Measurements from ENCODE around the gene RIC1. TPM values are rescaled to one million over a fixed set of nuclear protein-coding genes. Genes with fewer than 3 reads are reported as not detected.
A peak's percentile ranks its signal among the peaks of the same experiment; 100 is the strongest.

The RIC1 gene
- total RNA-seq, 6 donors from 2014 or later, result 21.5 to 62.9 (median 31.0) TPM

DNA sequence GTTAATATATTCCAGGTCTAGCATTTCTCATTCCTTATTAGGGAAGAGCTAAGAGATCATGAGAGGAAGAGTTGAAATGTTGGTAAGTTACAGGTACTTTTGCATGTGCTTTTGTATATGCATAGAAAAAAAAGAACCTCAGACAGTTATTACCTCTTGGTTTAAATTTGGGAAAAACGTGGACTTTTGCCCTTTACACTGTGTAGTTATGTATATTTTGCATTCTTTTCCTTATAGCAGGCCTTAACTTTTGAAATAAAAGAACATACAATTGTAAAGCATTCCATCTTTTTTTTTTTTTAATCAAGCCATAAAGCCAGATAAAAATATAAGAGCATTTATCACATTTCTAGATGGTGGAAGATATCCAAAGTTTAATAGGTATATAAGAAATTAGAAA, 61.4 kb downstream of the RIC1 start:
- Histone ChIP-seq H3K4me1 (peaks cover 0 to 8% (median 3%) of the 10 kb centered on the region in 4 donors), H3K9me3 (no peaks in the 10 kb centered on the region), H3K27ac (no peak overlapping the region), H3K4me3 (no peak overlapping the region), H3K36me3 (no peaks in the 10 kb centered on the region), H3K27me3 (no peaks in the 10 kb centered on the region)
- no peak for DNase-seq
- WGBS, 2 donors, result 86 to 88% methylated on average over 1 of the region's 1 CpG
- TF ChIP-seq POLR2A (IDR thresholded peaks at IDR 0.05), result no peak
- ATAC-seq (ENCODE audit: low FRiP score in 2 of 2), result no peak

DNA sequence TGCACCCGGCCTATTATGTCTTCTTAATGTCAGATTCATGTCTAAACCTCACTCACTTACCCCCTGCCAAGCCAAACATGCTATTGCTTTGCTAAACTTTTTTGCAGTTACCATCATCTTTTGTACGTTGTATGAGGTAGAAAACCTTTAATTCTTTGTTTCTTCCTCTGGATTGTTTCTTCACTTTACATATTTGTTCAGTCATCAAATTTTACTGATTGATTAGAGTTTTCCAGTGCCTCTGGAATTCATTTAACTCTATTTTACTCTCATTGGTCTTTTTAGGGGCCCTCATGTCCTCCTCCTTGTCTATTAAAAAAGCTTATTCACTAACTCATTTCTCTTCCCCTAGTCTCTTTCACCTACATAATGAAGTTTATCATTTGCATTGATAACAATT, 67.0 kb downstream of the RIC1 start:
- H3K36me3 ChIP-seq, result no peaks in the 10 kb centered on the region
- 94 to 100% methylated on average over 2 of the region's 2 CpGs for WGBS, 2 donors
- TF ChIP-seq POLR2A (IDR thresholded peaks at IDR 0.05) (no peak), POLR2AphosphoS5 (IDR thresholded peaks at IDR 0.05) (no peak), EP300 (IDR thresholded peaks at IDR 0.05) (no peak)
- TF ChIP-seq, protein P1, sequence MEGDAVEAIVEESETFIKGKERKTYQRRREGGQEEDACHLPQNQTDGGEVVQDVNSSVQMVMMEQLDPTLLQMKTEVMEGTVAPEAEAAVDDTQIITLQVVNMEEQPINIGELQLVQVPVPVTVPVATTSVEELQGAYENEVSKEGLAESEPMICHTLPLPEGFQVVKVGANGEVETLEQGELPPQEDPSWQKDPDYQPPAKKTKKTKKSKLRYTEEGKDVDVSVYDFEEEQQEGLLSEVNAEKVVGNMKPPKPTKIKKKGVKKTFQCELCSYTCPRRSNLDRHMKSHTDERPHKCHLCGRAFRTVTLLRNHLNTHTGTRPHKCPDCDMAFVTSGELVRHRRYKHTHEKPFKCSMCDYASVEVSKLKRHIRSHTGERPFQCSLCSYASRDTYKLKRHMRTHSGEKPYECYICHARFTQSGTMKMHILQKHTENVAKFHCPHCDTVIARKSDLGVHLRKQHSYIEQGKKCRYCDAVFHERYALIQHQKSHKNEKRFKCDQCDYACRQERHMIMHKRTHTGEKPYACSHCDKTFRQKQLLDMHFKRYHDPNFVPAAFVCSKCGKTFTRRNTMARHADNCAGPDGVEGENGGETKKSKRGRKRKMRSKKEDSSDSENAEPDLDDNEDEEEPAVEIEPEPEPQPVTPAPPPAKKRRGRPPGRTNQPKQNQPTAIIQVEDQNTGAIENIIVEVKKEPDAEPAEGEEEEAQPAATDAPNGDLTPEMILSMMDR (IDR thresholded peaks at IDR 0.05), result no peak
- no peak overlapping the region for H3K4me3 ChIP-seq
- ATAC-seq (ENCODE audit: low FRiP score in 2 of 2) (no peak), DNase-seq (no peak)
- H3K9me3 ChIP-seq, result no peaks in the 10 kb centered on the region
- H3K27me3 ChIP-seq, result no peaks in the 10 kb centered on the region
- H3K27ac ChIP-seq, result no peak overlapping the region
- peaks cover 0 to 5% (median 2%) of the 10 kb centered on the region in 4 donors for H3K4me1 ChIP-seq

DNA sequence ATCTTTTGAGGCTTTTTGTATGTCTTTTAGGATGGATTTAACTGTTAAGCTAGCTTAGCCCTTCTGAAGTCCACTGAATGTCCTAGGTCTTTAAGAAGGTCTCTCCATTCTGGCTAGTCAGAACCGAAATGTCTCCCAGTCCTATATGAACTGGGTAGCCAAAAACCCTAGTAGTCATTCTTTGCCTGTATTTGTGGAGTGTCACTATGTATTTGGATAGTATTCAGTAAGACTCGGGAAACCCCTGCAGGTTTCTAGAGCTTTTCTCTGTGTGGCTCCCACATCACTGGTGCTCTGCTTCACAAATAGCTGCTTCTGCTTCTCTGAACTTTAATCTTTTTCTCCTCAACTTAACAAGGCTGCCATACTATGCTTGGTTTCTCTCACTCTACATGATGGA, 68.0 kb downstream of the RIC1 start:
- H3K36me3 ChIP-seq, result no peaks in the 10 kb centered on the region
- TF ChIP-seq, protein P1 (IDR thresholded peaks at IDR 0.05), result no peak
- no peak for TF ChIP-seq EP300 (IDR thresholded peaks at IDR 0.05)
- TF ChIP-seq POLR2AphosphoS5 (IDR thresholded peaks at IDR 0.05), result no peak
- TF ChIP-seq POLR2A (IDR thresholded peaks at IDR 0.05), result no peak
- ATAC-seq (ENCODE audit: low FRiP score in 2 of 2) (no peak), DNase-seq (no peak)
- H3K27ac ChIP-seq, result no peak overlapping the region
- peaks cover 0 to 5% (median 2%) of the 10 kb centered on the region in 4 donors for H3K4me1 ChIP-seq
- no peaks in the 10 kb centered on the region for H3K9me3 ChIP-seq
- H3K4me3 ChIP-seq, result no peak overlapping the region
- WGBS, 2 donors, result 94 to 97% methylated on average over 2 of the region's 2 CpGs
- H3K27me3 ChIP-seq, result no peaks in the 10 kb centered on the region

DNA sequence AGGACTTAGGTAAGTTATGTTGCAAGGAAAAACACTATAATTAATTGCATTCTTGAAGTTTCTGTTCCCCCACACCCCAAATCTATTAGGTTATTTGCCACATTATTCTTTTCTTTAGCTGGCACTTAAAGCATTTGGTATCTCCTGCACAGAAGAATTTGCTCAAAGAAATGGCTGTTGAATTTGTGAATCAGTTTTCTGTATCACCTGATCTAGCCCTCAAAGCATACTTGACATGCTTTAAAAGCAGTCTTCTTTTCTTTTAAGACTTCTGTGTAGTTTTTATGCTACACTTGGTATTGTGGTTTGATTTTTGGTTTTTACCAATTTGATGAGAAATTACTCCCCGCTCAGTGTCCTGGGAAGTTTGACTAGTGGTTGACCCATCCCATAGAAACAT, 69.1 kb downstream of the RIC1 start:
- ATAC-seq (ENCODE audit: low FRiP score in 2 of 2), result no peak
- peaks cover 0 to 5% (median 2%) of the 10 kb centered on the region in 4 donors for H3K4me1 ChIP-seq
- no peak overlapping the region for H3K27ac ChIP-seq
- no peaks in the 10 kb centered on the region for H3K27me3 ChIP-seq
- 97 to 100% methylated on average over 1 of the region's 1 CpG for WGBS, 2 donors
- no peak overlapping the region for H3K4me3 ChIP-seq
- TF ChIP-seq POLR2A (IDR thresholded peaks at IDR 0.05) (no peak), EP300 (IDR thresholded peaks at IDR 0.05) (no peak), POLR2AphosphoS5 (IDR thresholded peaks at IDR 0.05) (no peak)
- TF ChIP-seq, protein P1 (IDR thresholded peaks at IDR 0.05), result no peak
- DNase-seq, result no peak
- H3K9me3 ChIP-seq, result no peaks in the 10 kb centered on the region
- H3K36me3 ChIP-seq, result no peaks in the 10 kb centered on the region

DNA sequence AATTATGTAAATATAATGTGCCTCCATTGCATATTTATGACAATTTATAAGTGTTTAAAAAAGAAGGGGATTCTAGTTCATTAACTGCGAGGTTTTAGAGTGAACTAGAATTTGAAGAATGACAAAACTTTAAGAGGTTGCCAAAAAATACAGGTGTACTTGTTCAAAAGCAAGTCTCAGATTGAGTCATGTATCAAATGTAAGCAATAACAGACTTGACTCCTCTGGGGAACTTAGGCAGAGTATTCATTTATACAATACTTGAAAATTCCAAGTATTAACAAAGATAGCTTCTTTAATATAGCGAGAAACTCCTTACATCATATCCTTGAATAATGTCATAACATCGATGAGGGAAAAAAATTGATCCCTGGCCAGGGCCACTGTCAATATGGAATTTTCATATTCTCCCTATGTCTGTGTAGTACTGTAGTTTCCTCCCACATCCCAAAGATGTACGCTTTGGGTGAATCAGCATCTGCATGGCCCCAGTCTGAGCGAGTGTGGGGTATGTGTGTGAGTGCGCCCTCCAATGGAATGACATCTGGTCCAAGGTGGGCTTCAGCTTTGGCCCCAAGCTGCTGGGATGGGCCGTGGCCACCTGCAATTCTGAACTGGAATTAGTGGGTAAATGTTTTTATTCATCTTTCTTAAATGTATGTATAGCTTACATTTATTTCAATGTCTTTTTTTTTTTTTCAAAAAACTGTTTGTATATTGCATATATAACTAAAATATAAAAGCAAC, 70.1 kb downstream of the RIC1 start:
- 64 to 71% methylated on average over 7 of the region's 7 CpGs for WGBS, 2 donors
- H3K4me1 ChIP-seq, result peaks cover 0 to 5% (median 2%) of the 10 kb centered on the region in 4 donors
- no peaks in the 10 kb centered on the region for H3K27me3 ChIP-seq
- TF ChIP-seq, protein P1 (IDR thresholded peaks at IDR 0.05), result no peak
- TF ChIP-seq POLR2A (IDR thresholded peaks at IDR 0.05) (no peak), EP300 (IDR thresholded peaks at IDR 0.05) (no peak), POLR2AphosphoS5 (IDR thresholded peaks at IDR 0.05) (no peak)
- DNase-seq, result no peak
- no peaks in the 10 kb centered on the region for H3K9me3 ChIP-seq
- H3K36me3 ChIP-seq, result no peaks in the 10 kb centered on the region
- H3K4me3 ChIP-seq, result no peak overlapping the region
- ATAC-seq (ENCODE audit: low FRiP score in 2 of 2), result no peak
- H3K27ac ChIP-seq, result peak overlapping the region in 1 of 4 donors; percentile 14

Data from upper lobe of left lung (tissue), 6 donors.